ENCODE results near the gene GNS. TPM values are rescaled to one million over a fixed set of nuclear protein-coding genes. Genes with fewer than 3 reads are reported as not detected.
"Not testable (repeated sequence)": the region's sequence is repeated elsewhere in the genome, so short reads cannot be mapped to it uniquely, and the experiment has no call there.

The GNS gene
- polyA plus RNA-seq, 2 of the 4 experiments (the other 2 are of a cell fraction) = 54.3 to 109 TPM

DNA sequence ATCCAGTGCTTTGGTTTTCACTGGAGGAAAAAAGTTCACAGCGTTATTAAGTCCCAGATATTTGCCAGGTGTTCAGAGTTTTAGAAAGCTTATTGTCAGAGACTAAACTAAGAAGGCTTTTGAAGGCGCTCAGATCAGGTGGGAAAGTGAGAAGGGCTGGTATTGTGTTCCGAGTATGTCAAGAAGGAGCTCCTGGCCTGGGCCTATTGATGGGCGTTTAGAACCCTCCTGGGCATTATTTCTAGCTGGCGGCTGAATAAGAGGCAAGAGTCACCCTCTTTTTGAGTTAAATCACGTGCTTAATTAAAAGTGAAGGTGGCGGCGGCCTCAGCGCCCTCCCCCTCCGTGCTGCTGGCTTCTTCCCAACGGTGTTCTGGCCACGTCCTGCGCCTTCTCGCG, 20.9 kb upstream of the GNS start:
- FAIRE-seq (no peak), DNase-seq (ENCODE audit: low read depth in 1 of 2, low spot score in 1 of 2) (no peak), ATAC-seq (peak; percentile 9 to 39; a peak in 3 of 6 replicates)
- Histone ChIP-seq H3K27ac (peak overlapping the region; percentile 69 to 88; a peak in 5 of 6 replicates), H3K9me3 (peaks cover 5% of the 10 kb centered on the region; the same call in 1 of the 3 replicates), H3K4me2 (peak overlapping the region; percentile 87), H3K4me1 (peaks cover 8% of the 10 kb centered on the region; the same call in 2 of the 3 replicates), H3K4me3 (peak overlapping the region; percentile 60)
- TF ChIP-seq ESRRA (IDR thresholded peaks at IDR 0.05; ENCODE audit: borderline replicate concordance, low read length) = no peak
- no peak for TF ChIP-seq HDAC2 (IDR thresholded peaks at IDR 0.05)
- TF ChIP-seq CBX2 (IDR thresholded peaks at IDR 0.05; ENCODE audit: borderline replicate concordance, low read depth) = no peak
- no peak for TF ChIP-seq FOSL2 (IDR thresholded peaks at IDR 0.05)
- TF ChIP-seq FOSL2 (CRISPR knock-in tag; IDR thresholded peaks at IDR 0.05) = no peak
- TF ChIP-seq TP53 (CRISPR knock-in tag; IDR thresholded peaks at IDR 0.05) = no peak
- no peak for TF ChIP-seq HOXB5 (CRISPR knock-in tag; IDR thresholded peaks at IDR 0.05)
- no peak for TF ChIP-seq HOXB13 (CRISPR knock-in tag; IDR thresholded peaks at IDR 0.05; ENCODE audit: low read depth)
- no peak for TF ChIP-seq NPAS2 (CRISPR knock-in tag; IDR thresholded peaks at IDR 0.05; ENCODE audit: borderline replicate concordance)
- no peak for TF ChIP-seq NR3C1 (IDR thresholded peaks at IDR 0.05)
- no peak for TF ChIP-seq RCOR1 (IDR thresholded peaks at IDR 0.05; ENCODE audit: low read depth, low read length)
- TF ChIP-seq POLR2AphosphoS2 (conservative IDR thresholded peaks at IDR 0.05; ENCODE audit: low read length) = no peak
- no peak for TF ChIP-seq RARB (CRISPR knock-in tag; IDR thresholded peaks at IDR 0.05)
- no peak for TF ChIP-seq KDM1A (IDR thresholded peaks at IDR 0.05; ENCODE audit: low read depth)
- TF ChIP-seq RAD21 (conservative IDR thresholded peaks at IDR 0.05 in 1 of 2, IDR thresholded peaks at IDR 0.05 in 1 of 2) = no peak
- TF ChIP-seq CEBPB (IDR thresholded peaks at IDR 0.05) = no peak
- TF ChIP-seq RFX5 (IDR thresholded peaks at IDR 0.05) = no peak
- TF ChIP-seq EHF (CRISPR knock-in tag; IDR thresholded peaks at IDR 0.05) = no peak
- no peak for TF ChIP-seq MYC (IDR thresholded peaks at IDR 0.05; ENCODE audit: borderline replicate concordance, low read length)
- TF ChIP-seq HEYL (CRISPR knock-in tag; IDR thresholded peaks at IDR 0.05) = no peak
- no peak for TF ChIP-seq ZFP36 (IDR thresholded peaks at IDR 0.05; ENCODE audit: borderline replicate concordance, partially characterized antibody)
- ChIA-PET CTCF (interaction anchor here (0.8 to 3.9 kb wide), 5 partner anchors 9 to 231 kb away, joined by 3 to 33 read pairs (median 6); no protein-coding TSS in a partner anchor), POLR2A (no interaction called here)
- 51% methylated on average over 15 of the region's 15 CpGs for WGBS (ENCODE audit: missing lambda C conversion rate)

- TF ChIP-seq NFE2L2 (conservative IDR thresholded peaks at IDR 0.05; ENCODE audit: low read length) (no peak), ZNF302 (CRISPR knock-in tag; IDR thresholded peaks at IDR 0.05) (no peak), REST (IDR thresholded peaks at IDR 0.05) (no peak), RCOR1 (IDR thresholded peaks at IDR 0.05; ENCODE audit: low read depth, low read length) (no peak), HOXA7 (CRISPR knock-in tag; IDR thresholded peaks at IDR 0.05) (no peak), MAFK (IDR thresholded peaks at IDR 0.05; ENCODE audit: partially characterized antibody) (no peak), RARB (CRISPR knock-in tag; IDR thresholded peaks at IDR 0.05) (no peak), JUN (IDR thresholded peaks at IDR 0.05) (no peak), HEYL (CRISPR knock-in tag; IDR thresholded peaks at IDR 0.05) (no peak), HOXB13 (CRISPR knock-in tag; IDR thresholded peaks at IDR 0.05; ENCODE audit: low read depth) (no peak)
- TF ChIP-seq, protein P1, sequence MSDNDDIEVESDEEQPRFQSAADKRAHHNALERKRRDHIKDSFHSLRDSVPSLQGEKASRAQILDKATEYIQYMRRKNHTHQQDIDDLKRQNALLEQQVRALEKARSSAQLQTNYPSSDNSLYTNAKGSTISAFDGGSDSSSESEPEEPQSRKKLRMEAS (IDR thresholded peaks at IDR 0.05) = no peak
- Histone ChIP-seq H3K27ac (no peak overlapping the region), H3K4me2 (no peak overlapping the region), H3K4me1 (peaks cover 8% of the 10 kb centered on the region; the same call in 2 of the 3 replicates), H3K4me3 (no peak overlapping the region), H3K9me3 (peaks cover 7% of the 10 kb centered on the region; the same call in 1 of the 3 replicates)
- ChIA-PET CTCF (interaction anchor here (1.2 to 3.9 kb wide), 3 partner anchors 8 to 22 kb away, joined by 3 to 33 read pairs (median 22); no protein-coding TSS in a partner anchor), POLR2A (no interaction called here)
- no peak for ATAC-seq
- DNase-seq (ENCODE audit: low read depth in 1 of 2, low spot score in 1 of 2) = no peak
- WGBS (ENCODE audit: missing lambda C conversion rate) = 83% methylated on average over 10 of the region's 10 CpGs
- FAIRE-seq = no peak
Observed at GRCh38 chr12:64779354-64779974, 20.3 kb upstream of the GNS start.

DNA sequence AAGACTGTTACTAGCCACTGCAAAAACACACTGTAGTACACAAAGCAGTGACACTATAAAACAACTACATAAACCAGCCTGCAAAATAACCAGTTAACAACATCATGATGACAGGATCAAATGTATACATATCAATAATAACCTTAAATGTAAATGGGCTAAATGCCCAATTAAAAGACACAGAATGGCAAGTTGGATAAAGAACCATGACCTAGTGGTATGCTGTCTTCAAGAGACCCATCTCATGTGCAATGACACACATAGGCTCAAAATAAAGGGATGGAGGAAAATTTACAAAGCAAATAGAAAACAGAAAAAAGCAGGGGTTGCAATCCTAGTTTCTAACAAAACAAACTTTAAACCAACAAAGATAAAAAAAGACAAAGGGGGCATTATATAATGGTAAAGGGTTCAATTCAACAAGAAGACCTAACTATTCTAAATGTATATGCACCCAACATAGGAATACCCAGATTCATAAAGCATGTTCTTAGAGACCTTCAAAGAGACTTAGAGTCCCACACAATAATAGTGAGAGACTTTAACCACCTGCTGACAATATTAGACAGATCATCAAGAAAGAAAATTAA, 16.0 kb upstream of the GNS start:
- ATAC-seq; H3K4me1 ChIP-seq; FAIRE-seq; H3K27ac ChIP-seq; H3K9me3 ChIP-seq; POLR2A ChIA-PET; DNase-seq (ENCODE audit: low read depth in 1 of 2, low spot score in 1 of 2); H3K4me2 ChIP-seq; H3K4me3 ChIP-seq: not testable (repeated sequence)
- CTCF ChIA-PET = interaction anchor here (2.4 kb wide), 1 partner anchor 27 kb away, joined by 7 read pairs; no protein-coding TSS in a partner anchor

Data from A549 (cell line).